ENCODE measurements around the gene SLFNL1.
A peak's percentile ranks its signal among the peaks of the same experiment; 100 is the strongest.

Gene SLFNL1

DNA sequence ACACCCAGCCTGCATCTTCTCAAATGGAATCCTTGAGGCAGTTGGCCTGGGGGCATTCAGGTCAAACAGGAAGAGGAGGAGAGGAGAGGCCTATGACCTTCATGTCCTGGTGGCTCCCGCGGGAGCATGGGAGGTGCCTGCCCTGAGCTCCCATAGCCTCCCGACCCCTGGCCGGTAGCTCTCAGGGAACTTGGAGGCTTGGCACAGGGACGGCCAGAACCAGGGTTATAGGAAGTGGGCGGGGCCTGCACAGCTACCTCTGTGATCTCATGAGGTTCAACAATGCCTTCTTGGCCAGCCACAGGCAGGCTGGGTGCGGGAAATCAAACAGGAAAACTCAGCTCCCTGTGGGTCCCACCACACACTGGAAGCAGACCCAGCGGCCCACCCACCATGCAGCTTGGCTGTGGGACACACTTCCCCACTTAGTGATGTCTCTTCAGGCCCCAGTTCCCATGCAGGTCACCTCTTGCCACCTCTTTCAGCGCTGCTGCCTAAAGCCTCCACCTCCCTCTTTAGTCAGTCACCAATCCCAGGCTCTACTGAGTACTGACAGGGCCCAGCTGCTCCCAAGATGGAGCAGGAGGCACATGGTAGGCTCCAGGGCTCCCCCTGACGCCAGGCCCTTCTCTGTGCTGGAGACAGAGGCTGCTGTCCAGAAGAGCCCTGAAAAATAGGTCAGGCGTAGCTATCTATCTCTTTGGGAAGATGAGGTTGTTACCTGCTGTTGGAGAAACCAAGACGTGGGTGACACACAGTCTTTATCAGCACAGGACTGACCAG lies at the start of gene SLFNL1:
SLFNL1 (minus strand) TSS at position 200 of the 783 bp plus-strand sequence. CDS start 1,065 bp downstream, outside the sequence.
- no peak for DNase-seq (ENCODE audit: extremely low read depth, low read depth)
- TF ChIP-seq, protein P1, sequence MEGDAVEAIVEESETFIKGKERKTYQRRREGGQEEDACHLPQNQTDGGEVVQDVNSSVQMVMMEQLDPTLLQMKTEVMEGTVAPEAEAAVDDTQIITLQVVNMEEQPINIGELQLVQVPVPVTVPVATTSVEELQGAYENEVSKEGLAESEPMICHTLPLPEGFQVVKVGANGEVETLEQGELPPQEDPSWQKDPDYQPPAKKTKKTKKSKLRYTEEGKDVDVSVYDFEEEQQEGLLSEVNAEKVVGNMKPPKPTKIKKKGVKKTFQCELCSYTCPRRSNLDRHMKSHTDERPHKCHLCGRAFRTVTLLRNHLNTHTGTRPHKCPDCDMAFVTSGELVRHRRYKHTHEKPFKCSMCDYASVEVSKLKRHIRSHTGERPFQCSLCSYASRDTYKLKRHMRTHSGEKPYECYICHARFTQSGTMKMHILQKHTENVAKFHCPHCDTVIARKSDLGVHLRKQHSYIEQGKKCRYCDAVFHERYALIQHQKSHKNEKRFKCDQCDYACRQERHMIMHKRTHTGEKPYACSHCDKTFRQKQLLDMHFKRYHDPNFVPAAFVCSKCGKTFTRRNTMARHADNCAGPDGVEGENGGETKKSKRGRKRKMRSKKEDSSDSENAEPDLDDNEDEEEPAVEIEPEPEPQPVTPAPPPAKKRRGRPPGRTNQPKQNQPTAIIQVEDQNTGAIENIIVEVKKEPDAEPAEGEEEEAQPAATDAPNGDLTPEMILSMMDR (IDR thresholded peaks at IDR 0.05; ENCODE audit: low read depth, low read length, missing control alignments) = peak; percentile 15

DNA sequence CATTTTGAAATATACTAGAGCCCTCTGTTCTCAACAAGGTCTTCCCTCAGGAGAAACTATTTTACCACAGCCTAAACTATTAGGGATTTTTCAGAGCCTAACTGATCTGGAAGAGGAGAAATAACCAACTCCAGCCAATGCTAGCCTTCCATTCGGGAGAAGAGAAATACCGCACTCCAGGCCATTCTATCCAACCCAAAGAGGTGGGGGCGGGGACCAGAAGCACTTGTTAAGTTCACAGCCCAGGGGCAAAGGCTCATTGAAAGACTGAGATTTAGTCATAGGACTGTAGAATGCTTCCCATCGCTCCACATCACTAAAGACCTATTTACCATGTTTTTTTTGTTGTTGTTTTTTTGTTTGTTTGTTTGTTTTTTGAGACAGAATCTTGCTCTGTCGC lies 35.4 kb upstream of the SLFNL1 start:
- DNase-seq (ENCODE audit: extremely low read depth, low read depth) = no peak
- H3K4me3 ChIP-seq (replicated peaks; ENCODE audit: low read depth, low read length) = no peak overlapping the region
- TF ChIP-seq, protein P1 (IDR thresholded peaks at IDR 0.05; ENCODE audit: low read depth, low read length, missing control alignments) = no peak

More for the DNA sequence above, at the start of gene SLFNL1:
- no peak within 1 kb of the TSS for H3K4me3 ChIP-seq (replicated peaks; ENCODE audit: low read depth, low read length)

DNA sequence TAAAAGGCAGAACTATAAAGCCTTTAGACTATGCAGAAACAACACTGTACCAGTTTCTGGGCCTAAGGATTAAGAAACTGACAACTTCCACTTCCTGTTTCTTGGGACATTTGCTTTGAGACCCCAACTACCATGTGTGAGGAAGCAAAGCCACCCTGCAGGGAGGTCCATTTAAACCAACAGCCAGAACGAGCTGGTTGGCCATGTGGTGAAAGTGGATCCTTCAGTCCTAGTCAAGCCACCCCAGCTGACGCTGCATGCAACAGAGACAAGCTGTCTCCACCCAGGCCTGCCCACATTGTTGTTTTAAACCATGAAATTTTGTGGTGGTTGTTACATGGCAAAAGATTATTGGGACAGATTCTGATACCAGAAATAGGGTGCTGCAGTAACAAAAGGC lies 31.8 kb upstream of the SLFNL1 start:
- TF ChIP-seq, protein P1 (IDR thresholded peaks at IDR 0.05; ENCODE audit: low read depth, low read length, missing control alignments) = no peak
- DNase-seq (ENCODE audit: extremely low read depth, low read depth) = no peak
- no peak overlapping the region for H3K4me3 ChIP-seq (replicated peaks; ENCODE audit: low read depth, low read length)

DNA sequence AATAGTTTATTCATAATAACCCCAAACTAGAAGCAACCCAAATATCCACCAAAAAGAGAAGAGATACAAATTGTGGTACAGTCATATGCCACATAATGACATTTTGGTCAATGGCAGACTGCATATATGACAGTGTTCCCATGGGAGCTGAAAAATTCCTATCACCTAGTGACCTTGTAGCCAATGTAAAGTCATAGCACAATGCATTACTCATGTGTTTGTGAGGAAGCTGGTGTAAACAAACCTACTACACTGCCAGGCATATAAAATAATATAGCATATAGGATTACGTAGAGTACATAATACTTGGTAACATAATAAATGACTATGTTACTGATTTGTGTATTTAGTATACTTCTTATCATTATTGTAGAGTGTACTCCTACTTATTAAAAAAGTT lies 29.5 kb upstream of the SLFNL1 start:
- TF ChIP-seq, protein P1 (IDR thresholded peaks at IDR 0.05; ENCODE audit: low read depth, low read length, missing control alignments) = no peak
- no peak overlapping the region for H3K4me3 ChIP-seq (replicated peaks; ENCODE audit: low read depth, low read length)
- no peak for DNase-seq (ENCODE audit: extremely low read depth, low read depth)

DNA sequence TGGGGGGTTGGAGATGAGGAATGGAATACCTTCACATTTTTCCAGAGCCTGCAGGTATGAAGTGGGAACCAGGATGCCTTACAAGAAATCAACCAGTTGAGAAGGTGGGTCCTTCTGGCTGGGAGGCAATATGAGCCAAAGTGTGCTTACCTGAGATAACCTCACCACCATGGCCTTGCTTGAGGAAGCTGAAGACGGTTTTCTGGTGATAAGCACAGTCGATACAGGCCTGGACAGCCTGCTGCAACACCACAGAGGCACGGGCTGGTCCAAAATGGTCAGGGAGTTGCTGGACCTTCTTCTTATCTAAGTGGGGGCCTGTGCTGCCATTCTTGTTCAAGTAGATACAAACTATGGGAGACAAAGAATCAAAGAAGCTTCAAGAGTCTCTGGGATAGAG lies 27.0 kb upstream of the SLFNL1 start:
- no peak overlapping the region for H3K4me3 ChIP-seq (replicated peaks; ENCODE audit: low read depth, low read length)
- TF ChIP-seq, protein P1 (IDR thresholded peaks at IDR 0.05; ENCODE audit: low read depth, low read length, missing control alignments) = no peak
- DNase-seq (ENCODE audit: extremely low read depth, low read depth) = no peak

DNA sequence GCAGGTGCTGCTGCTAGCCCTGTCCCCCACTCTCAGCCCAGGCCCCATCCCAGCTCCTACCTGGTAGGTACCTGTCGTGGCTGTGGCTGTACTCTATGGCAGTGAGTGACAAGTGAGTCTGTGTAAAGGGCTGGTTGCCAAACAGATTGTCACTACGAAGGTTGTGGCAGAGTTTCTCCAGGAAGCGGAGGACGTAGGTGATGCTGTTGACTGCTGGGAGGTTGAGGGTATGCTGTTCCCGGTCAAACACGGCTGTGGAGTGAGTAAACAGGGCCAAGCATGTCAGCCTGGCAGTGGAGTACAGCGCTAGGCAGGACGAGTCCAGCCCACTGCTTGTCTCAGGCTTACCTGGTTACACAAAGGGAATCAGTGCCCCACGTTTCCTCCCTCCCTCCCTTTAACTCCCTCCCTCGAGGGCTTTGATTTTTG lies 24.8 kb upstream of the SLFNL1 start:
- H3K4me3 ChIP-seq (replicated peaks; ENCODE audit: low read depth, low read length) = no peak overlapping the region
- TF ChIP-seq, protein P1 (IDR thresholded peaks at IDR 0.05; ENCODE audit: low read depth, low read length, missing control alignments) = no peak
- DNase-seq (ENCODE audit: extremely low read depth, low read depth) = no peak
